Stimulated activated CD4-positive, alpha-beta T cell treated with anti-CD3 and anti-CD28 coated beads, Interleukin-2, amount 100 ng/mL, for 4 hours (primary cell): ENCODE data around the gene SHLD2.
A peak's percentile ranks its signal among the peaks of the same experiment; 100 is the strongest.
"Not testable (repeated sequence)": the region's sequence is repeated elsewhere in the genome, so short reads cannot be mapped to it uniquely, and the experiment has no call there.

Experiments
- DNase-seq: peaks from one replicate; pipeline ENCODE4 v3.0.0-alpha.2; 2020; ENCODE audit warnings: low read depth

The SHLD2 gene

DNA sequence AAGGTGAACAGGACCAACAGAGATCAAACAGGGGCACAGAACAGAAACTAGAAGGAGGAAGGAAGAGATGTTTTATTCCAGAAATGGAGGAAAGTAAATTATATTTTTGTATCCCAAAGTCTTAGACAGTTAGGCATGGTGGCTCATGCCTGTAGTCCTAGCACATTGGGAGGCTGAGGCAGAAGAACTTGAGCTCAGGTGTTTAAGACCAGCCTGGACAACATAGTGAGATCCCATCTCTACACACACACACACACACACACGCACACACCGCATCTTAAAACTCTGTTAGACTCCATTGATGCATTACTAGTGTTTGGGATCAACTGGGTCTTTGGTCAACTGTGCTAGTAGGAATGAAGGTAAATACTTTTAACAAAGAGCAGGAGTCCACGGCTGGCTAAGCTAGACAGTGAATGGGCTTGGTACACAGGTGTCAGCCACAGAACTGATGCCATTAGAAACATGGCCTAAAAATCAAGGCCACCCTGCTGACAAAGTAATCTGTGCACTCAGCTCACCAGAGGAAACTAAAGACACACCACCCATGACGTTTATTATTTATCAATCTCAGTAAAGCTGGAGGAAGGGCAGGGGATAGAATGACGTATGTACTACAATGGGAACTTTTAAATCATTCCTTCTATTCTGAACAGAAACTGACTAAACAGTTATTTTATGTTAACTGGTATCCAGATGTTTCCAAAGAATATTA is 11.3 kb upstream of the SHLD2 start:
- DNase-seq: not testable (repeated sequence)

DNA sequence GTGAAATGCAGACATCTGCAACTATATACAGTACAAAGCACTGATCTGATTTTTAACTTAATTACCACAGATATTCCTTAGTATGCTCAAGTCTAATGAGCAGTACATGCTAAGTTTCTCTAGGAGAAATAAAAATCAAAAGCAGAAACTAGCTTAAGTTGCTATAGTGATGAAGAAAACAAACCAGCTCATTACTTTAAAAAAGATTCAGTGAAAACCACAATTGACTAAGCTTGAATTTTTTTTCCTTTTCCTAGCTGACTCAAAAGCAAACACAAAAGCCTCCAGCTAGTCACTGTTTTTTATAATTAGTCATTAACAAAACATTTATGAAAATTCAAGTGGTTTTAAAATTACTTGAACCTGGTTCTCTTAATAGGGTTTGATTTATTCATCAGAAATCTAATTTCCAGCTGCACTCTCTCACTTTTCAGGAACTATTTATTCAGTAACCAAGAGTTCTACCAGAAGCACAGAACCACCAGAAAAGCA is 10.7 kb upstream of the SHLD2 start:
- DNase-seq: not testable (repeated sequence)

DNA sequence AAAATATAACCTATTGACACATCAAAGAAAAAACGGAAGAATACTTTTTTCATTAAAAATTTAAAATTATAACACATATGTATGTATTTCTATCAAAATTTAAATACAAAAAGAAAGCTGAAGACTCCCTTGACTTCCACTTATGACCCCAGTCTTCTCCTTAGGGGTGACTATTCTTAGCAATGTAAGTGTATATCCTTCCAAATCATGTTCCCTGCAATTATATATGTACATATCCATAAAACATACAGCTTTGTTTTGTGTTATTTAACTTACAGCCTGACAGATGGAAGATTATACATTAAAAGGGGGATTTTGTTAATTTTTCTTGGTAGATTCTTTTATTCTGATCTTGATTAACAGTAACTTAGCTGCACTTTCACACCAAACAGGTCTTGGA is 9.5 kb upstream of the SHLD2 start:
- DNase-seq: no peak

DNA sequence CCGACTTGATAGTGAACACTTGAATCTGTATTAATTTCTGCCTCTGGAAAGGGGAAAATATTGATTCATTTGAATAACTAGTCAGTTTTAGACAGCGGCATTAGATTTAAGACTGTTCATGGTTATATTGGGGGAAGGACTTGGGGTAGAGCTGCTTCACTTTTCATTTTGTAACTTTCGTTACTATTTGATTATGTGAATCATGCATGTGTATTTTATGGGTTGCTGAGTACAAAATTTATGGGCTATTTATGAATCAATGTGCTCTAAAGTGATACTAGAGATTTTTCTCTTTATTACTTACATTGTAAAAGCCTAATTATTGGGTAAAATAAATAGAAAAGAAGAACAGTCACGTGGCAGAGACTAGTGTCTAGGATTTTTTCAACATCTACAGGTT is 5.3 kb upstream of the SHLD2 start:
- DNase-seq: no peak

DNA sequence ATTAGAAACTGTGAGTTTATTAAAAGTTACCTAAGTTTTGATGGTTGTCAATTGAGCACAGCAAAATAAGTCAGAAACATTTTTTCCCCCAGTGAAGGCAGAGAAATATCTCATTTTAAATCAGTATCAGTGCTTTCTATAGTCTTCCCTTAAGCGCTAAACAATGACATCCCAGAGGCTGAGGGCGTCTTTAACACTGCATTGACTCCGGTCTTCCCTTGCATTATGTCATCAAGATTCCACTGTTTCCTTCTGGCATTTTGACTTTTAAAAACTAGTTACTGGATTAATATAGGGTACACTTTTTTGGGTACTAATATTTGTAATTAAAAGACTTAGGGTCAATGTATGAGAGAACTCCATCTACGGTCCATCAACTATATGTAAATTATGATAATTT is 4.2 kb upstream of the SHLD2 start:
- no peak for DNase-seq

DNA sequence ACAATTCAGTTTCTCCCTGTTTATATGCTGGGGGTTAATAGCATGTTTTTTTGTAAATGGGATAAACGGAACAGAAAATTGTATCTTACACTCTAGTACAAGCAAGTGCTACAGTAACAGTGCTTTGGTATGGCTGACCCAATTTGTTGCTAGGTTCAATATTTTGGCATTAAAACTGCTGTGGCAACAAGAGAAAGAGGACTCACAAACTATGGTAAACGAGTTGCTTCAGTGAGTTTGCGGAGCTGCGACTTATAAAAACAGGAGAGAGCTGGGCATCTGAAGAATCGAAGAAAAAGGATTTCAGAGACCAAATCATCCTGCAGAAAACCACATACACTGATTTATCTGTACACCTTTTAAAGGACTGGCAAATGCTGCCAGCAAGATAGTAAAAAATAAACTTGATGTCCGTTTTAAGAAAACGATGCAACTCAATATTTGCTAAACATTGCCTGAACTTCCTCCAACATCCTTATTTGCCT is 2.6 kb upstream of the SHLD2 start:
- no peak for DNase-seq

DNA sequence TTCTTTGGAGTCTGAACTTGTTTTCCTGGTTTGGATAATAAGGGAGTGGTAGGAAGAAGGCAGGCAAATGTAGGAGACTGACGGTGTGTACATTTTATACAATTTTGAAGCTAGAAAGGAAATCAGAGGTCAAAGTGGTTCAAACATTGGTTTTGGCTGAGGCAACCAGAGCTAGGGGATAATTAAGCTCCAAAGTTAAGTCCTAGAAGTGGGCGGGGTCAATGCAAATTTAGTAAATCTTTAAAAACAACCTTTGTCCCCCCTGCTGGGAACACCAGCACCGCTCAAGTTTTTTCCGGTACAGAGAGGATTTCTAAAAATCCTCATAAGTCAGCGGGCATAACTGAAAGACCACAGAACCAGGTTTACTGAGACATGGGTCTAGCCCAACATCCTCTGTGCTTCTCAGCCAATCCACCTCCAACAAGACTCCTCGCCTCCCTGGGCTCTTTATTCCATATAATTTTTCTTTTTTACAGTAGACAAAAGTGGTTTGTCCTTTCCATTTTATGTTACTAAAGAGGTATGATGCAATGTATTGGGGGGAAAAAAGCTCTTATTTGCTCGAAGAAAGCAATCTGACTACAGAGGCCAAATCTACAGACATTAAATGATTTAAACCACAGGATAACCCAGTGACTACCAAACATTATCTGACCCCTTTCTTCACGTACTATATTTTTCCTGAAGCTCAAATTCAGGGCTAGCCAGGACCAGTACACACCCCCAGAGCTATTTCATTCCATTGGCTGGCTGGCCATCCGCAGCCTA is 2.0 kb upstream of the SHLD2 start:
- no peak for DNase-seq

DNA sequence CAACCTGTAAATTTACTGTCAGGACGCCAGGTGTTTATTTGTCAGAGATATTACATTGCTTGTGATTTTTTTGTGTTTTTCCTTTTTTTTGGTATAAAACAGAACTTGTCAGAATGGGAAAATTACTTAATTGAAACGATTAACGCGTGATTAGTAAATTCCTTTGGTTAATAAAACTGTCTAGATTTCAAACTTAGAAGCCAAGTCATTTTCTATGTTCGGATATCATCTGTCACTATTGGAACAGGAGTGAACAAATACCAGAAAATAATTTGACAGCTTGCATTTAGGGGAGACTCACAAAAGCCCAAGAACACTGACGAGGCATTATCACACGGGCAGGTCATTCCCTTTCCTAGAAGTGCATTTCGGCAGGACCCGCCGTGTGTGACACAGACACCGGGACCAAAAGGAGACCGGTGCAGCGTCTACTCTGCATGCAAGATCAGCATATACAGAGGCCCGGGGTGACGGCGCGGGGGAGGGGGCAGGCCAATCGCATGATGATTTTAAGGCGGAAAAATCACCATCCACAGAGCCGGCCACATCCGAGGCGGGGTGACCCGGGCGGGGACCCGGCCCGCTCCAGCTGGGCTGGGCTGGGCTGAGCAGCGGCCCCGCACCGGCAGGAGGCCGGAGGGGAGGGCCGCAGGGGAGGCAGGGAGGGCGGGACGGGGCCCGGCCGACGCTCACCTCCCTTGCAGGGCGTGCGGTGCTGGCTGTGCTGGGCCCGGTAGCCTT is 1.2 kb upstream of the SHLD2 start:
- peak; percentile 38 for DNase-seq

DNA sequence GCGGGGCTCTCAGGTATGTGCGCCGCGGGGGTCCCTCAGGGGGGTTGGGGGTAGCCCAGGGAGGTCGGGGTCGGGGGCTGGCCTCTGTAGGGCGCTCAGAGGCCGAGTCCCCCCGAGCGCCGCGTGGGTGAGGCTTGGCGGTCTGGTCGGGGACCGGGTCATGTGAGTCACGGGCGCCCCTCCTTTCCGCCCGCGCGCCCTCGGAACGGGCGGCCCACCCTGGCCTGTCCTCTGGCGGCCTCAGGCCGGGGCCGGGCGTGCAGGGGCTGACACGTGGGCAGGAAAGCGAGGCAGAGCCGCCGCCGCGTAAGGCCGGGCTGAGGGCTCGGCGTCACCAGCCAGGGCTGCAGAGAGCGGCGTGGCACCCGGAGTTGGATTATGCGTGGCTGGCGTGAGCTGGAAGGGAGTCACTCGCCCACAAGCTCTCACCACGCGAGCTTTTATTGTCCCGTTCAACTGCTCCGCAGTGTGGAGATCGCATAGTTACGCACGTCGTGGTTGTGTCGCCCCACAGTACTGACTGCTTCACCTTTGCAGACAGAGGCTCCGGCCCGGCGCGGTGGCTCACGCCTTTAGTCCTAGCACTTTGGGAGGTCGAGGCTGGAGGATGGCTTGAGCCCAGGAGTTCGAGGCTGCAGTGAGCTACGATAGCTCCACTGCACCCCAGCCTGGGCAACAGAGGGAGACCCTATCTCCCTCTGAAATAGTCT is 385 bp downstream of the SHLD2 start:
- DNase-seq: peak; percentile 66

DNA sequence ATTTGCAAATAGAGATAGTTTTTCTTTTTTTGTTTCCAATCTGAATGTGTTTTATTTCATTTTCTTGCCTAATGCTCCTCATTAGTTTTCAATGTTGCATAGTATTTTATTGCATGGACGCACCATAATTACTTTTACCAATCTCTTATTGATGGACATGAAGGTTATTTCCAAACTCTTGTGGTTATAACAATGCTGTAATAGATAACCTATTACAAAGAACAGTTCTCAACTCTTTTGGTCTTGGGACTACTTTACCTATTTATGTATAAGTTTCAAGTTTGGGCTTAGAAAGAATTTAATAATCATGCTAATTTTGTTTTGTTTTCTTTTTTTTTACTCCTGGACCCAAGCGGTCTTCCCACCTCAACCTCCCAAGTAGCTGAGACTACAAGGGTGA is 7.0 kb downstream of the SHLD2 start:
- DNase-seq: no peak

DNA sequence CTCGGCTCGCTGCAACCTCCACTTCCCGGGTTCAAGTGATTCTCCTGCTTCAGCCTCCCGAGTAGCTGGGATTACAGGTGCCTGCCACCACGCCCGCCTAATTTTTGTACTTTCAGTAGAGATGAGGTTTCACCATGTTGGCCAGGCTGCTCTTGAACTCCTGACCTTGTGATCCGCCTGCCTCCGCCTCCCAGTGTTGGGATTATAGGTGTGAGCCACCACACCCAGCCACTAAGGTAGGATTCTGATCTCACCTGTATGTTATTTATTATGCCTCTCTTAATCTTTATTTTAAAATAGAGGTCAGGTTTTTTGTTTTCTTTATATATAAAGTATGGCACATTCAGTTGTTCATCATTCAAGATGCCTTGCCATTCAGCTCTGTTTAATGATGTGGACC is 9.7 kb downstream of the SHLD2 start:
- not testable (repeated sequence) for DNase-seq

DNA sequence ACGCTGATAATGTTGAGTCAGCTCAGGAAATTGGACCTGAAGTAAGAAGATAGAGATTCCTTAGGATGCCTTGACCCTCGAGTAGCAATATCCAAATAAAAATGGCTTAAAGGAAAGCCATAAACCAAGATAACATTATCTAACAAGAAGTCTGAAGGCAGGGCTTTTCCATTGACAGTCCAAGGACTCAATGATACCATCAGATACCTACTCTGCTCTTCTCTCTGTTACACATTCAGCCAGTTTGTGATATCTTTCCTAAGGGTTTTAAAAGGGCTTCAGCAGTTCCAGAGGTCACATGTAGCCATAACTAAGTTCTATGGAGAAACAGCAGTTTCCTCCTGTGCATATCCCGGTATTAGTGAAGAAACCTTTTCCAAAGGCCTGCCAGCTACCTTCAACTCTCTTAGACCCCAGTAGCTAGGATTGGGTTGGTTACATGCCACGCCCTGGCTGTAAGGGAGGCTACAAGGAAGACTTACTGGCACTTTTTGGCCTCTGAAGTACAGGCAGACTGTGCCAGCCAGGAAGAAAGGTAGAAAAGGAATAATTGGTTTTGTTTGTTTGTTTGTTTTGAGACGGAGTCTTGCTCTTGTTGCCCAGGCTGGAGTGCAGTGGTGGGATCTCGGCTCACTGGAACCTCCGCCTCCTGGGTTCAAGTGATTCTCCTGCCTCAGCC is 10.6 kb downstream of the SHLD2 start:
- DNase-seq: no peak

DNA sequence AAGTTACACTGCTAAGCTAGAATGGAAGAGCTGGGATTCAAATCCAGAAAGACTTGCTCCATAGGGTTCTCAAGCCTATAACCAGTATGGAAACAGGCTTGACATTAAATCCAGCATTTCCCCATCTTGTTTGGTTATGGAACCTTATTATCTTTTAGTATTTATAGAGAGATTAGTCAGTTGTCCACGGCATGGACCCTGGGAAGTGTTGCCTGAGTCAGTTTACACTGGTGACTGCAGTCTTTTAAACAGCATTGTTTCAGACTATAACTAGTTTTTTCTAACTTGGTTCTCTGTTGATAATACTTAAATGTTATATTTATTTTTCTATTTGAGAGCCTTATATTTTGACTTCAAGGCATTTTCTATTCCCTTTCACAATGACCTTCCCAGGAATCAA is 23.1 kb downstream of the SHLD2 start:
- not testable (repeated sequence) for DNase-seq

DNA sequence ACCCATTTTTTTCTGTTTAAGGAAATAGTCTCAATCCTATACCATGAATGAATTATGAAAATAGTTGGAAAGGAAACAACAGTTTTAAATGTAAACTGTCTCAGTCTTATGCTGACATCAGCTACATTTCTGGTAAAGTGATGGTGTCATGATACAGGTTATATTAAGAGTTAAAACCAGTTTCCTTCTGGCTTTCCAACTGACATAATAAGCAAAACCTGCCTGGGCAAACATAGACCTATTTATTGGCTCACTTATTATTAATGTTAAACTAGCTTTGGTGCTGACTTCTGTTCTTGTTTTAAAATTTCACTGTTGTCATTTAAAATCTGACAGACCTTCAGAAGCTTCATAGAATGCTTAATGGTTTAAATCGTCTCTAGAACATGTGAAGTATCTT is 24.0 kb downstream of the SHLD2 start:
- DNase-seq: not testable (repeated sequence)

DNA sequence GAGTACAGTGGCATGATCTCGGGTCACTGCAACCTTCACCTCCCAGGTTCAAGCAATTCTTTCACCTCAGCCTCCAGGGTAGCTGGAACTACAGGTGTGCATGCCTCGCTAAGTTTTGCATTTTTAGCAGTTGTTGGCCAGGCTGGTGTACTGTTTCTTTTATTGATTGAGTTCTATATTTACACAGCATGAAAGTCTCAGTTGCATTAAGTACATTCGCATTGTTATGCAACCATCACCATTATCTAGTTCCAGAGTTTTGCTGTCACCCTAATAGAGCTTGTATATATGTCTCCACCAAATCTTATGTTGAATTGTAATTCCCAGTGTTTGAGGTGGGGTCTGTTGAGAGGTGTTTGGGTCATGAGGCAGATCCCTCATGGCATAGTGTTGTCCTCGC is 28.3 kb downstream of the SHLD2 start:
- DNase-seq: not testable (repeated sequence)

DNA sequence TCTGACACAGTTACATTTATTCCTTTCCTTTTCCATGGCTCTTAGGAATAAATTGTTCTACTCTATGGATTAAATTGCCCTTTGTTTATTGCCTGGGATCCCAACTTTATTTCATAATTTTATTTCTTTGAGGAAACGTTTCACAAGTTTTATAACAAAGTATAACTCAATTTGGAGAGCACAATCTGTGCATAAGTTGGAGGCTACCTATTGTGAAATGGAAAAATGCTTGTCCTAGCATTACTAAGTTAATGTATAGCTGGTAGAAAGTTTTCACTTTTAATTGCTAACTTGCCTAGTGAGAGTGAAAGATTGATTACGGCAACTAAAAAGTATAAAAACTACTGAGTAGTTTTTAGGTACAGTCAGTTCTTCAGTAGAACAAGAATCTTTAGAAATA is 32.0 kb downstream of the SHLD2 start:
- not testable (repeated sequence) for DNase-seq

DNA sequence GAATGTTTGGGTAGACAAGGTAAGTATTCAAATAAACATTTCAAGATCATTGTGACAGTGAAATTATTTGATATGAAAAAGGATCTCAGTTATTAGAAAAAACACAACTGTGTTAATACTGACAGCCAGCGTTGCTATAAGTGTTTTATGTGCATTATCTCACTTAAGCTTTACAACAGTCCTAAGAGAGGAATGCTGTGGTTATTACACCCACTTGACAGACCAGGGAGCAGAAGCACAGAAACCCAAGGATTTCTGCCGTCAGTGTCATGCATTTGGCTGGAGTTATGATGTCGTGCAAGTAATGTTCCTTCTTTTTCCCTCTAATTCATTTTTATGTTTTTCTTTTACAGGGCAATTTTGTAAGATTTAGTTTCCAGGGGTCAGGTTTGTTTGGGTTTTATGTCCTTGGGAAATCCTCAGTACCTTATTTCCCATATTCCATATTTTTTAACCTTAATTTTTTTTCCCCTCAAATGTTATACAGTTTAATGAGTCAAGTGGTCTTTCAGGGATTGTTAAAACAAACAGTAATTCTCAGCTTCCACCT is 32.7 kb downstream of the SHLD2 start:
- not testable (repeated sequence) for DNase-seq

DNA sequence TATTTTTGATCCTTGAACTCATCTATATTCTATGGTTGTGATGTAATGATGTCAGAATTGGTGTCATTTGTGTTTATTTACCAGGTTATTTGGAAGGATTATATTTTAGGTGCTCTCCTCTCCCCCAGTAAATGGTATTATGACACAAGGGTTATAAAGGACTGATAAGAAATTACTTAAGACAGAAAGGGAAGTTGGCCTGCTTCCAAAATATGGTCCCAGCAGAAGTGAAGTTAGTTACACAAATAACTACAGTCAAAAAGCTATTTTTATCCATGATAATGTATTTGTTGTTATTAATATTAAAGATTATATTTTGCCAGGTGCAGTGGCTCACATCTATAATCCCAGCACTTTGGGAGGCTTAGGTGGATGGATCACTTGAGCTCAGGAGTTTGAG is 37.2 kb downstream of the SHLD2 start:
- not testable (repeated sequence) for DNase-seq

DNA sequence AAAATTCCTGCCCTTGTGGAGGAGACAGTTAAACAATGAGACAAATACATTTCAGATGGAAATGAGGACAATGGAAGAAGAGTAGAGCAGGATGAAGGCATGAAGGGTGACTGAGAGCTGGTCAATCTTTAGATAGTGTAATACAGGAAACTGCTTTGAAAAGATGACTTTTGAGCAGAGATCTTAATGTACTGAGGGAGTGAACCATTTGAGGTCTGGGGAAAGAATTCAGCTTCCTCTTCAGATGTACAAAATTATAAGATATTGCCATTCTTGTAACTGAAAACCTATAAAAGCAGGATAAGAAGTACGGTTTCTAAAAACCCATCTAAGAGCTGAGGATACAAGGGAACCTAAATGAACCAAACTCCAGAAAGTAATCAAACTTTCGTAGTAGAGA is 38.9 kb downstream of the SHLD2 start:
- DNase-seq: not testable (repeated sequence)

DNA sequence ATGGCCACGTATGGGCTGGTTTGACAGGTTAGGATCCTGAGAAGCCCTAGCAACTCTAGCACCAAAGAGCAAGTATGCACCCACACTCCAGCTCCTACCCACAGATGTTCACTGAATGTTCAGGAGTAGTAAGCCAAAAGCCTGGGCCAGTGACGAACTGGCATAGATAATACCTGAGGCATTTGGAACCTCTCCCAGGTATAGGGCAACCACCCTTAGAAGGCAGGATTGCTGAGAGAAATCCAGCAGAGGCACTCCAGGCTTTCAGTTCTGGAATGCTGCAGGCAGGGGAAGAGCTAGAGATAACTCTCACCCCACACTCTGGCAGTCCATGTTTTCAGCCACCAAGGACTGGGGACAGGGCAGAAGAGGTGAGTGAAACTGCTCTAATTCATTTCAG is 39.4 kb downstream of the SHLD2 start:
- not testable (repeated sequence) for DNase-seq

DNA sequence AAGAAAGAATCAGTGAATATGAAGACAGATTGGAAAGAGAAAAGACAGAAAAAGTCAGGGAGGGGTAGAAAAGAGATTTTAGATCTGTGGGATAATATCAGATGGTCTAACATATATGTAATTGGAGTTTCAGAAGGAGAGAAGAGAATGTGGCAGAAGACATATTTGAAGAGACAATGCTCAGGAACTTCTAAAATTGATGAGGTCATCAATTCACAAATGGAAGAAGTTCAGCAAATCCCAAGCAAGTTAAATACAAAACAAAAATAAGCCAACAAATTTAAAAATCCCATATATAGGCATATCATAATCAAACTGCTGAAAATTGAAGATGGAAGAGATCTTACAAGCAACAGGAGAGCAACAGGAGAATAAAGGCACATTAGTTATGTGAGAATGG is 42.5 kb downstream of the SHLD2 start:
- not testable (repeated sequence) for DNase-seq
